H9 (cell line): ENCODE measurements around the gene PLCXD3. TPM values are rescaled to one million over a fixed set of nuclear protein-coding genes. Genes with fewer than 3 reads are reported as not detected.

Source experiments
- DNase-seq: peaks from one replicate; pipeline ENCODE4 v3.0.0-alpha.2; 2017
- H2AFZ ChIP-seq: one replicate; pipeline ENCODE4 v1.6.1; 2013; ENCODE audit warnings: mild to moderate bottlenecking, low read length, control low read depth, moderate library complexity
- H2AK5ac ChIP-seq: 2 replicates; pipeline ENCODE4 v1.6.1; 2013; ENCODE audit warnings: low read length, control low read depth, mixed read lengths; ENCODE audit not compliant: insufficient read length
- H2BK120ac ChIP-seq: one replicate; pipeline ENCODE4 v1.6.1; 2013; ENCODE audit warnings: low read depth, mild to moderate bottlenecking, low read length, control low read depth, inconsistent platforms; ENCODE audit not compliant: poor library complexity, severe bottlenecking
- H2BK12ac ChIP-seq: 2 replicates; pipeline ENCODE4 v1.6.1; 2013; ENCODE audit warnings: low read length, control low read depth, mixed read lengths, low read depth; ENCODE audit not compliant: insufficient read length
- H2BK15ac ChIP-seq: 2 replicates; pipeline ENCODE4 v1.6.1; 2013; ENCODE audit warnings: low read depth, low read length, control low read depth
- H2BK20ac ChIP-seq: one replicate; pipeline ENCODE4 v1.6.1; 2013; ENCODE audit warnings: low read depth, mild to moderate bottlenecking, low read length, control low read depth, inconsistent platforms; ENCODE audit not compliant: poor library complexity, severe bottlenecking
- H2BK5ac ChIP-seq: 2 replicates; pipeline ENCODE4 v1.6.1; 2013; ENCODE audit warnings: low read length, control low read depth, mixed read lengths; ENCODE audit not compliant: insufficient read length
- H3K14ac ChIP-seq: 2 replicates; pipeline ENCODE4 v1.6.1; 2013; ENCODE audit warnings: low read length, control low read depth; ENCODE audit not compliant: insufficient read depth
- H3K18ac ChIP-seq: 2 replicates; pipeline ENCODE4 v1.6.1; 2013; ENCODE audit warnings: low read depth, mild to moderate bottlenecking, mixed read lengths, low read length, control low read depth; ENCODE audit not compliant: insufficient read length
- H3K23ac ChIP-seq: 2 replicates; pipeline ENCODE4 v1.6.1; 2013; ENCODE audit warnings: low read length, control low read depth, mixed read lengths, low read depth; ENCODE audit not compliant: insufficient read length
- H3K23me2 ChIP-seq: 2 replicates; pipeline ENCODE4 v1.6.1; 2013; ENCODE audit warnings: low read depth, mild to moderate bottlenecking, mixed read lengths, low read length, control low read depth; ENCODE audit not compliant: insufficient read length, poor library complexity, severe bottlenecking
- H3K27ac ChIP-seq: 2 replicates; pipeline ENCODE4 v1.5.1; 2013; ENCODE audit warnings: low read length, control low read depth, mixed read lengths, low read depth; ENCODE audit not compliant: insufficient read length
- H3K27me3 ChIP-seq: 2 replicates; pipeline ENCODE4 v1.6.1; 2013; ENCODE audit warnings: low read length, control low read depth, inconsistent platforms; ENCODE audit not compliant: insufficient read depth
- H3K4ac ChIP-seq: 2 replicates; pipeline ENCODE4 v1.6.1; 2013; ENCODE audit warnings: low read depth, mild to moderate bottlenecking, control low read depth, inconsistent platforms, low read length, moderate library complexity
- H3K4me1 ChIP-seq: 2 replicates; pipeline ENCODE4 v1.6.1; 2013; ENCODE audit warnings: low read length, control low read depth, inconsistent platforms; ENCODE audit not compliant: insufficient read depth
- H3K4me2 ChIP-seq: 2 replicates; pipeline ENCODE4 v1.6.1; 2013; ENCODE audit warnings: low read length, control low read depth, mixed read lengths; ENCODE audit not compliant: insufficient read length, insufficient read depth
- H3K56ac ChIP-seq: 2 replicates; pipeline ENCODE4 v1.6.1; 2013; ENCODE audit warnings: low read depth, mild to moderate bottlenecking, mixed read lengths, low read length, control low read depth; ENCODE audit not compliant: insufficient read length
- H3K79me1 ChIP-seq: 2 replicates; pipeline ENCODE4 v1.6.1; 2013; ENCODE audit warnings: low read depth, mild to moderate bottlenecking, moderate library complexity, low read length, control low read depth, inconsistent platforms; ENCODE audit not compliant: insufficient read depth, poor library complexity, severe bottlenecking
- H3K79me2 ChIP-seq: 2 replicates; pipeline ENCODE4 v1.6.1; 2013; ENCODE audit warnings: low read length, control low read depth, inconsistent platforms; ENCODE audit not compliant: insufficient read depth
- H3K9ac ChIP-seq: 2 replicates; pipeline ENCODE4 v1.6.1; 2013; ENCODE audit warnings: low read length, control low read depth, mixed read lengths; ENCODE audit not compliant: insufficient read length; ENCODE audit errors: extremely low read depth
- H3K9me3 ChIP-seq: one replicate; pipeline ENCODE4 v1.6.1; 2013; ENCODE audit warnings: low read depth, low read length, inconsistent platforms; ENCODE audit not compliant: control insufficient read depth
- H3T11ph ChIP-seq: one replicate; pipeline ENCODE4 v1.6.1; 2013; ENCODE audit warnings: mild to moderate bottlenecking, low read length, control low read depth, inconsistent platforms
- H4K20me1 ChIP-seq: one replicate; pipeline ENCODE4 v1.6.1; 2013; ENCODE audit not compliant: control insufficient read depth, insufficient read length, insufficient read depth
- H4K5ac ChIP-seq: 2 replicates; pipeline ENCODE4 v1.6.1; 2013; ENCODE audit warnings: low read depth, mild to moderate bottlenecking, mixed read lengths, low read length, control low read depth; ENCODE audit not compliant: insufficient read length
- H4K8ac ChIP-seq: replicated peaks from 2 replicates; pipeline ENCODE4 v1.6.1; 2013; ENCODE audit warnings: low read length, control low read depth, mixed read lengths, low read depth; ENCODE audit not compliant: insufficient read length
- H4K91ac ChIP-seq: 2 replicates; pipeline ENCODE4 v1.6.1; 2013; ENCODE audit warnings: low read depth, mild to moderate bottlenecking, moderate library complexity, mixed read lengths, low read length, control low read depth; ENCODE audit not compliant: insufficient read length
- H3K27ac Mint-ChIP-seq, 3 experiments: 2 replicates in 2 of 3; 3 replicates in 1 of 3; pipeline ENCODE4 v1.8.0; 2020 to 2021; ENCODE audit warnings: mixed read lengths in 3 of 3, mild to moderate bottlenecking in 1 of 3, moderate library complexity in 1 of 3
- H3K27me3 Mint-ChIP-seq: 2 replicates; pipeline ENCODE4 v1.8.0; 2021; ENCODE audit warnings: low read depth, mild to moderate bottlenecking, moderate library complexity, mixed read lengths
- H3K36me3 Mint-ChIP-seq, 3 experiments: 2 replicates in 2 of 3; 3 replicates in 1 of 3; pipeline ENCODE4 v1.8.0; 2020 to 2021; ENCODE audit warnings: low read depth in 3 of 3, mixed read lengths in 3 of 3; ENCODE audit not compliant: insufficient read depth in 1 of 3
- H3K4me1 Mint-ChIP-seq, 2 experiments: 2 replicates each; pipeline ENCODE4 v1.8.0; 2020; ENCODE audit warnings: mixed read lengths in 2 of 2
- H3K4me3 Mint-ChIP-seq, 2 experiments: 2 replicates in 1 of 2; 3 replicates in 1 of 2; pipeline ENCODE4 v1.8.0; 2020 to 2021; ENCODE audit warnings: mild to moderate bottlenecking in 2 of 2, mixed read lengths in 2 of 2, moderate library complexity in 1 of 2
- H3K9me3 Mint-ChIP-seq, 2 experiments: 2 replicates in 1 of 2; 3 replicates in 1 of 2; pipeline ENCODE4 v1.8.0; 2020; ENCODE audit warnings: mild to moderate bottlenecking in 2 of 2, mixed read lengths in 2 of 2, moderate library complexity in 1 of 2
- CTCF ChIP-seq: fragments of 200-600 bp; sonication (generic); conservative IDR thresholded peaks from 3 replicates; pipeline ENCODE4 v1.8.0; 2021; ENCODE audit warnings: antibody characterized with exemption, mild to moderate bottlenecking
- WGBS: extraction: QIAGEN DNeasy Blood & Tissue Kit; methylation state at CpG from one replicate; pipeline ENCODE4 v1.1.7; 2013; ENCODE audit warnings: missing lambda C conversion rate, low lambda C conversion rate, mixed read lengths; ENCODE audit not compliant: insufficient read length; ENCODE audit errors: extremely low coverage; 5-methylcytosine and 5-hydroxymethylcytosine counted together
- total RNA-seq: library from RNA; stranded (reverse); gene quantifications from 2 replicates; pipeline ENCODE4 v1.2.1, GENCODE V29; 2021

PLCXD3 gene
- total RNA-seq, 1 experiment from 2014 or later = not detected

- H3K23me2 ChIP-seq = no peaks in the 10 kb centered on the region
- Mint-ChIP-seq H3K4me1 (peaks cover 6% of the 10 kb centered on the region in 2 experiments), H3K9me3 (no peaks in the 10 kb centered on the region; a peak in 1 of 5 replicates), H3K36me3 (no peaks in the 10 kb centered on the region), H3K27ac (no peak overlapping the region; a peak in 1 of 7 replicates), H3K4me3 (no peak overlapping the region), H3K27me3 (no peaks in the 10 kb centered on the region; the same call in 1 of the 2 replicates)
- no peak overlapping the region for H2AFZ ChIP-seq
- no peak overlapping the region for H2BK15ac ChIP-seq
- no peaks in the 10 kb centered on the region for H3K27me3 ChIP-seq
- H4K8ac ChIP-seq = no peak overlapping the region
- H4K5ac ChIP-seq = no peak overlapping the region
- no peak overlapping the region for H3K9ac ChIP-seq
- no peaks in the 10 kb centered on the region for H4K20me1 ChIP-seq
- H4K91ac ChIP-seq = no peak overlapping the region
- H3K4me1 ChIP-seq = no peaks in the 10 kb centered on the region
- no peak overlapping the region for H3K4me2 ChIP-seq
- H3T11ph ChIP-seq = no peak overlapping the region
- no peak overlapping the region for H2AK5ac ChIP-seq
- no peak overlapping the region for H2BK20ac ChIP-seq
- DNase-seq = no peak
- no peak overlapping the region for H3K27ac ChIP-seq
- H3K23ac ChIP-seq = no peak overlapping the region
- no peak overlapping the region for H3K18ac ChIP-seq
- no peaks in the 10 kb centered on the region for H3K79me2 ChIP-seq
- no peak overlapping the region for H2BK5ac ChIP-seq
- TF ChIP-seq CTCF = no peak
- no peaks in the 10 kb centered on the region for H3K79me1 ChIP-seq
- no peak overlapping the region for H2BK12ac ChIP-seq
- no peaks in the 10 kb centered on the region for H3K9me3 ChIP-seq
- no peak overlapping the region for H2BK120ac ChIP-seq
- no CpG with 5 or more reads among the region's 3 CpGs for WGBS
- no peak overlapping the region for H3K4ac ChIP-seq
- H3K14ac ChIP-seq = no peak overlapping the region
- H3K56ac ChIP-seq = no peak overlapping the region
These were observed 246.4 kb downstream of the PLCXD3 start for GRCh38 chr5:41264019-41264418.
